Stimulated activated CD4-positive, alpha-beta T cell treated with anti-CD3 and anti-CD28 coated beads, Interleukin-1b, Interleukin-23, amount 100 ng/mL, for 4 hours (primary cell): ENCODE results near the gene GADD45G.

ENCODE experiments used
- DNase-seq, 2 donors: peaks; one replicate each; pipeline ENCODE4 v3.0.0-alpha.2; 2020; ENCODE audit warnings: low read depth in 2 of 2

Gene GADD45G

GRCh38 chr9:89654025-89654662, 49.3 kb downstream of the GADD45G start:
- no peak for DNase-seq

- DNase-seq: no peak
These were observed 50.5 kb downstream of the GADD45G start for GRCh38 chr9:89655056-89655989.
